ENCODE measurements around the gene PLOD2. TPM values are rescaled to one million over a fixed set of nuclear protein-coding genes. Genes with fewer than 3 reads are reported as not detected.

Gene PLOD2
- total and polyA plus RNA-seq, 2 donors (not counting 1 experiment from before 2014, with no cell fraction given), result not detected

DNA sequence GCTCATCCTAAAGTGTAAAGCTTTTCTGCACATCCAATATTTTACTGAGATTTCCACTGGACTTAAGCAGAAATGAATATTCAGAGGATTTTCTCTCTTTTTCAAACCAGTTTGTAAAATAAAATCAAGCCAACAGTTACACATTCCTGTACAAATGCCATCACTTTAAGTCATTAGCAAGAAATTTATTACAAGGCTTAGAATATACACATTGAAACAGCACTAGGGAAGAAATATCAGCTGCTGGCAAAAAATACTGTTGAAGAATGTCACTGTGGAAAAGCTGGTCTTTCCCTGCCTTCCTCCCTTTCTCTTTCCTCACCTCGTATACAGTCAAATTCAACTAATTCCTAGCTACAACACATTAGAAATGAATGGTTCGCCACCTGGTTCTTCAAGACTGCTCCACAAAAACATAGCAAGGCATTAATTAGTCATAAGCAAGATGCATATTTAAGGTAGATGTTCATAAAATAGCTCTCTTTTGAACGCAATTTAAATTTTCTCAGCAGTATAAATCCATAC is 21.3 kb downstream of the PLOD2 start:
- Mint-ChIP-seq H3K9me3 (ENCODE audit: insufficient read depth) (no peaks in the 10 kb centered on the region), H3K27ac (no peak overlapping the region), H3K4me1 (no peaks in the 10 kb centered on the region), H3K4me3 (no peak overlapping the region), H3K27me3 (no peaks in the 10 kb centered on the region)
- Histone ChIP-seq H3K79me2 (ENCODE audit: control insufficient read depth, insufficient read depth, low read length) (no peaks in the 10 kb centered on the region), H3K27me3 (replicated peaks in 1 of 4; ENCODE audit: control extremely low read depth in 1 of 4, control insufficient read depth in 3 of 4, insufficient read depth in 4 of 4, low read length in 3 of 4) (no peaks in the 10 kb centered on the region), H3K9me3 (ENCODE audit: control extremely low read depth in 1 of 3, control insufficient read depth in 2 of 3, insufficient read depth in 1 of 3, low read length in 2 of 3) (no peaks in the 10 kb centered on the region), H3K9ac (ENCODE audit: low read length) (no peak overlapping the region), H3K4me2 (replicated peaks; ENCODE audit: low read depth, low read length, poor library complexity, severe bottlenecking) (no peak overlapping the region), H3K4me3 (ENCODE audit: control extremely low read depth in 1 of 5, extremely low read depth in 1 of 5, insufficient read depth in 1 of 5, low read depth in 2 of 5, low read length in 4 of 5) (no peak overlapping the region), H3K27ac (ENCODE audit: low read length in 2 of 2) (no peak overlapping the region), H2AFZ (ENCODE audit: insufficient read depth, low read depth, low read length, poor library complexity, severe bottlenecking) (no peak overlapping the region), H3K36me3 (replicated peaks in 1 of 2; ENCODE audit: control extremely low read depth in 1 of 2, control insufficient read depth in 1 of 2, extremely low read depth in 1 of 2, insufficient read depth in 2 of 2, low read length in 1 of 2) (no peaks in the 10 kb centered on the region), H3K4me1 (ENCODE audit: control insufficient read depth in 2 of 2, insufficient read depth in 2 of 2, low read length in 2 of 2) (no peaks in the 10 kb centered on the region), H4K20me1 (ENCODE audit: control insufficient read depth, insufficient read depth, low read length, poor library complexity, severe bottlenecking) (no peaks in the 10 kb centered on the region)
- POLR2A ChIA-PET, result no interaction called here
- intact Hi-C loops (cut with micrococcal nuclease), result no loop called here
- TF ChIP-seq, protein P1, sequence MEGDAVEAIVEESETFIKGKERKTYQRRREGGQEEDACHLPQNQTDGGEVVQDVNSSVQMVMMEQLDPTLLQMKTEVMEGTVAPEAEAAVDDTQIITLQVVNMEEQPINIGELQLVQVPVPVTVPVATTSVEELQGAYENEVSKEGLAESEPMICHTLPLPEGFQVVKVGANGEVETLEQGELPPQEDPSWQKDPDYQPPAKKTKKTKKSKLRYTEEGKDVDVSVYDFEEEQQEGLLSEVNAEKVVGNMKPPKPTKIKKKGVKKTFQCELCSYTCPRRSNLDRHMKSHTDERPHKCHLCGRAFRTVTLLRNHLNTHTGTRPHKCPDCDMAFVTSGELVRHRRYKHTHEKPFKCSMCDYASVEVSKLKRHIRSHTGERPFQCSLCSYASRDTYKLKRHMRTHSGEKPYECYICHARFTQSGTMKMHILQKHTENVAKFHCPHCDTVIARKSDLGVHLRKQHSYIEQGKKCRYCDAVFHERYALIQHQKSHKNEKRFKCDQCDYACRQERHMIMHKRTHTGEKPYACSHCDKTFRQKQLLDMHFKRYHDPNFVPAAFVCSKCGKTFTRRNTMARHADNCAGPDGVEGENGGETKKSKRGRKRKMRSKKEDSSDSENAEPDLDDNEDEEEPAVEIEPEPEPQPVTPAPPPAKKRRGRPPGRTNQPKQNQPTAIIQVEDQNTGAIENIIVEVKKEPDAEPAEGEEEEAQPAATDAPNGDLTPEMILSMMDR (IDR thresholded peaks at IDR 0.05), result no peak
- TF ChIP-seq EZH2 (IDR thresholded peaks at IDR 0.05; ENCODE audit: borderline replicate concordance, insufficient read depth, low read depth, low read length, poor library complexity, severe bottlenecking), result no peak
- DNase-seq (no peak), ATAC-seq (ENCODE audit: low read depth) (no peak)
- no CpG with 5 or more reads among the region's 3 CpGs for WGBS (ENCODE audit: insufficient coverage)
- CTCF ChIA-PET, result no interaction called here

DNA sequence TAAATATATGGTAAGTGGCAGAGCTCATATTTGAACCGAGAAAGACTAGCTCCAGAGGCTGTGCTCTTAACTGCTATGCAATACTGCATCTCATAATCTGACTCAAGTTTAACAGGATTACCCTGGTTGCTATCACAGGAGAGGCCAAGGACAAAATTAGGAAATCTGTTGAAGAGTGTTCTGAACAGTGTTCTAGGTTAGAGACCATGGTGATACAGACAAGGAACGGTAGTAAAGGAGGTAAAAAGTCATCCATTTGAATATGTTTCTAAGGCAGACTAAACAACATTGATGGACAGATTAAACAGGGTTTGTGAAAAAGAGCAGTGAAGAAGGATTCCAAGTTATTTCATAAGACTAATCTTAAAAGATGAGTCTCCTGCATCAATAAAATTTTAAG is 22.1 kb downstream of the PLOD2 start:
- intact Hi-C loops (cut with micrococcal nuclease), result no loop called here

More for the DNA sequence above, 22.1 kb downstream of the PLOD2 start:
- H3K9me3 Mint-ChIP-seq (ENCODE audit: insufficient read depth), result no peaks in the 10 kb centered on the region
- Histone ChIP-seq H3K79me2 (ENCODE audit: control insufficient read depth, insufficient read depth, low read length) (no peaks in the 10 kb centered on the region), H3K27me3 (replicated peaks in 1 of 4; ENCODE audit: control extremely low read depth in 1 of 4, control insufficient read depth in 3 of 4, insufficient read depth in 4 of 4, low read length in 3 of 4) (no peaks in the 10 kb centered on the region), H3K36me3 (replicated peaks in 1 of 2; ENCODE audit: control extremely low read depth in 1 of 2, control insufficient read depth in 1 of 2, extremely low read depth in 1 of 2, insufficient read depth in 2 of 2, low read length in 1 of 2) (no peaks in the 10 kb centered on the region), H3K4me3 (ENCODE audit: control extremely low read depth in 1 of 5, extremely low read depth in 1 of 5, insufficient read depth in 1 of 5, low read depth in 2 of 5, low read length in 4 of 5) (no peak overlapping the region), H3K9ac (ENCODE audit: low read length) (no peak overlapping the region), H2AFZ (ENCODE audit: insufficient read depth, low read depth, low read length, poor library complexity, severe bottlenecking) (no peak overlapping the region), H4K20me1 (ENCODE audit: control insufficient read depth, insufficient read depth, low read length, poor library complexity, severe bottlenecking) (no peaks in the 10 kb centered on the region), H3K4me1 (ENCODE audit: control insufficient read depth in 2 of 2, insufficient read depth in 2 of 2, low read length in 2 of 2) (no peaks in the 10 kb centered on the region), H3K9me3 (ENCODE audit: control extremely low read depth in 1 of 3, control insufficient read depth in 2 of 3, insufficient read depth in 1 of 3, low read length in 2 of 3) (no peaks in the 10 kb centered on the region), H3K27ac (ENCODE audit: low read length in 2 of 2) (no peak overlapping the region), H3K4me2 (replicated peaks; ENCODE audit: low read depth, low read length, poor library complexity, severe bottlenecking) (no peak overlapping the region)
- DNase-seq (no peak), ATAC-seq (ENCODE audit: low read depth) (no peak)
- 80% methylated on average over 1 of the region's 2 CpGs for WGBS (ENCODE audit: insufficient coverage)
- no peak overlapping the region for H3K4me3 Mint-ChIP-seq
- no peaks in the 10 kb centered on the region for H3K27me3 Mint-ChIP-seq
- POLR2A ChIA-PET, result no interaction called here
- H3K4me1 Mint-ChIP-seq, result no peaks in the 10 kb centered on the region
- TF ChIP-seq, protein P1 (IDR thresholded peaks at IDR 0.05), result no peak
- no peak overlapping the region for H3K27ac Mint-ChIP-seq
- CTCF ChIA-PET, result no interaction called here
